SK-N-SH (cell line): ENCODE results near the gene POLR3G.

Experiments
- EP300 ChIP-seq, 2 experiments: IDR thresholded peaks; 2 replicates each; pipeline versions ENCODE4 v1.4.0 to v1.6.1; 2012; ENCODE audit warnings: borderline replicate concordance in 1 of 2, low read depth in 1 of 2, low read length in 1 of 2
- EZH2phosphoT487 ChIP-seq: fragments of 200-600 bp; sonication (generic); IDR thresholded peaks from 2 replicates; pipeline ENCODE4 v1.6.1; 2017; ENCODE audit warnings: low read depth, mixed run types, mild to moderate bottlenecking, antibody characterized with exemption, moderate library complexity, borderline replicate concordance
- FOSL2 ChIP-seq: IDR thresholded peaks from 2 replicates; pipeline ENCODE4 v1.4.0; 2012; ENCODE audit warnings: low read depth, mild to moderate bottlenecking, moderate library complexity, borderline replicate concordance
- NRF1 ChIP-seq: IDR thresholded peaks from 2 replicates; pipeline ENCODE4 v1.6.1; 2012; ENCODE audit warnings: low read depth, mild to moderate bottlenecking, low read length
- TAF1 ChIP-seq: IDR thresholded peaks from 2 replicates; pipeline ENCODE4 v1.6.1; 2012; ENCODE audit warnings: low read depth, mild to moderate bottlenecking, low read length, moderate library complexity, borderline replicate concordance
- YY1 ChIP-seq: IDR thresholded peaks from 2 replicates; pipeline ENCODE4 v1.4.0; 2012; ENCODE audit warnings: low read depth, mild to moderate bottlenecking
- TF ChIP-seq, protein P1 (sequence below): fragments of 200-600 bp; sonication (generic); IDR thresholded peaks from 2 replicates; pipeline ENCODE4 v1.6.1; 2017; ENCODE audit warnings: antibody characterized with exemption, mild to moderate bottlenecking, moderate library complexity
- TF ChIP-seq, protein P2 (sequence below): IDR thresholded peaks from 2 replicates; pipeline ENCODE4 v1.6.1; 2012; ENCODE audit warnings: mild to moderate bottlenecking, low read depth, low read length, moderate library complexity
- TF ChIP-seq, protein P3 (sequence below): IDR thresholded peaks from 2 replicates; pipeline ENCODE4 v1.4.0; 2012; ENCODE audit warnings: low read depth, borderline replicate concordance

DNA sequence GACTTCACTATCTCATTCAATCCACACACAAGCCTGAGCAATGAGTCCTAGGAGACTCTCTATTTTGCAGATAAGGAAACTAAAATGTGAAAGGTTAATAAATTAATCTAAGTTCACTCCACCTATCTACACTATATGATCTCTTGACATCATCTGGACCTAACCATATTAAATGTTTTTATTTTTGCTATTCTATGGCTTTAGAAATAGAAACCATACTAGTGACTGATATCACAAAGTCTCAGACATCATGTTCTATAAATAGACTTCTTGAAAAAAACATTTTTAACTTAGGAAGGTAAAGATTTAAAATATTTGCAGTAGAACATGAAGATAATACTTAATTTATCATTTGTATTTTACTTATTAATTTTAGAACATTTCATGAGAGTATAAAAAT lies 74.6 kb downstream of the POLR3G start:
- TF ChIP-seq, protein P1, sequence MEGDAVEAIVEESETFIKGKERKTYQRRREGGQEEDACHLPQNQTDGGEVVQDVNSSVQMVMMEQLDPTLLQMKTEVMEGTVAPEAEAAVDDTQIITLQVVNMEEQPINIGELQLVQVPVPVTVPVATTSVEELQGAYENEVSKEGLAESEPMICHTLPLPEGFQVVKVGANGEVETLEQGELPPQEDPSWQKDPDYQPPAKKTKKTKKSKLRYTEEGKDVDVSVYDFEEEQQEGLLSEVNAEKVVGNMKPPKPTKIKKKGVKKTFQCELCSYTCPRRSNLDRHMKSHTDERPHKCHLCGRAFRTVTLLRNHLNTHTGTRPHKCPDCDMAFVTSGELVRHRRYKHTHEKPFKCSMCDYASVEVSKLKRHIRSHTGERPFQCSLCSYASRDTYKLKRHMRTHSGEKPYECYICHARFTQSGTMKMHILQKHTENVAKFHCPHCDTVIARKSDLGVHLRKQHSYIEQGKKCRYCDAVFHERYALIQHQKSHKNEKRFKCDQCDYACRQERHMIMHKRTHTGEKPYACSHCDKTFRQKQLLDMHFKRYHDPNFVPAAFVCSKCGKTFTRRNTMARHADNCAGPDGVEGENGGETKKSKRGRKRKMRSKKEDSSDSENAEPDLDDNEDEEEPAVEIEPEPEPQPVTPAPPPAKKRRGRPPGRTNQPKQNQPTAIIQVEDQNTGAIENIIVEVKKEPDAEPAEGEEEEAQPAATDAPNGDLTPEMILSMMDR, result no peak
- TF ChIP-seq EP300 (IDR thresholded peaks at IDR 0.05; ENCODE audit: borderline replicate concordance in 1 of 2, low read depth in 1 of 2, low read length in 1 of 2), result no peak
- TF ChIP-seq YY1, result no peak
- no peak for TF ChIP-seq NRF1
- no peak for TF ChIP-seq EZH2phosphoT487
- TF ChIP-seq, protein P2, sequence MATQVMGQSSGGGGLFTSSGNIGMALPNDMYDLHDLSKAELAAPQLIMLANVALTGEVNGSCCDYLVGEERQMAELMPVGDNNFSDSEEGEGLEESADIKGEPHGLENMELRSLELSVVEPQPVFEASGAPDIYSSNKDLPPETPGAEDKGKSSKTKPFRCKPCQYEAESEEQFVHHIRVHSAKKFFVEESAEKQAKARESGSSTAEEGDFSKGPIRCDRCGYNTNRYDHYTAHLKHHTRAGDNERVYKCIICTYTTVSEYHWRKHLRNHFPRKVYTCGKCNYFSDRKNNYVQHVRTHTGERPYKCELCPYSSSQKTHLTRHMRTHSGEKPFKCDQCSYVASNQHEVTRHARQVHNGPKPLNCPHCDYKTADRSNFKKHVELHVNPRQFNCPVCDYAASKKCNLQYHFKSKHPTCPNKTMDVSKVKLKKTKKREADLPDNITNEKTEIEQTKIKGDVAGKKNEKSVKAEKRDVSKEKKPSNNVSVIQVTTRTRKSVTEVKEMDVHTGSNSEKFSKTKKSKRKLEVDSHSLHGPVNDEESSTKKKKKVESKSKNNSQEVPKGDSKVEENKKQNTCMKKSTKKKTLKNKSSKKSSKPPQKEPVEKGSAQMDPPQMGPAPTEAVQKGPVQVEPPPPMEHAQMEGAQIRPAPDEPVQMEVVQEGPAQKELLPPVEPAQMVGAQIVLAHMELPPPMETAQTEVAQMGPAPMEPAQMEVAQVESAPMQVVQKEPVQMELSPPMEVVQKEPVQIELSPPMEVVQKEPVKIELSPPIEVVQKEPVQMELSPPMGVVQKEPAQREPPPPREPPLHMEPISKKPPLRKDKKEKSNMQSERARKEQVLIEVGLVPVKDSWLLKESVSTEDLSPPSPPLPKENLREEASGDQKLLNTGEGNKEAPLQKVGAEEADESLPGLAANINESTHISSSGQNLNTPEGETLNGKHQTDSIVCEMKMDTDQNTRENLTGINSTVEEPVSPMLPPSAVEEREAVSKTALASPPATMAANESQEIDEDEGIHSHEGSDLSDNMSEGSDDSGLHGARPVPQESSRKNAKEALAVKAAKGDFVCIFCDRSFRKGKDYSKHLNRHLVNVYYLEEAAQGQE, result no peak
- TF ChIP-seq, protein P3, sequence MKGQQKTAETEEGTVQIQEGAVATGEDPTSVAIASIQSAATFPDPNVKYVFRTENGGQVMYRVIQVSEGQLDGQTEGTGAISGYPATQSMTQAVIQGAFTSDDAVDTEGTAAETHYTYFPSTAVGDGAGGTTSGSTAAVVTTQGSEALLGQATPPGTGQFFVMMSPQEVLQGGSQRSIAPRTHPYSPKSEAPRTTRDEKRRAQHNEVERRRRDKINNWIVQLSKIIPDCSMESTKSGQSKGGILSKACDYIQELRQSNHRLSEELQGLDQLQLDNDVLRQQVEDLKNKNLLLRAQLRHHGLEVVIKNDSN, result no peak
- TF ChIP-seq FOSL2, result no peak
- TF ChIP-seq TAF1, result no peak
